HepG2 (cell line): ENCODE data around the gene FAP.

Experiments used
- ETV5 ChIP-seq: IDR thresholded peaks from 2 replicates; pipeline ENCODE4 v1.6.1; 2018; ENCODE audit warnings: missing biosample characterization, missing genetic modification reagents, inconsistent platforms, borderline replicate concordance
- GABPA ChIP-seq, 2 experiments: IDR thresholded peaks; 2 replicates each; pipeline ENCODE4 v1.6.1; 2011 to 2016; ENCODE audit warnings: low read depth in 2 of 2, low read length in 1 of 2, missing biosample characterization in 1 of 2, missing genetic modification characterization in 1 of 2
- GPN1 ChIP-seq: sonication (generic); formaldehyde crosslinking; IDR thresholded peaks from 2 replicates; pipeline ENCODE4 v1.5.1; 2020; ENCODE audit warnings: missing genetic modification reagents, borderline replicate concordance
- POLR2AphosphoS5 ChIP-seq: IDR thresholded peaks from 2 replicates; pipeline ENCODE4 v1.6.1; 2012; ENCODE audit warnings: low read depth, low read length
- SAP130 ChIP-seq: IDR thresholded peaks from 2 replicates; pipeline ENCODE4 v1.6.1; 2016; ENCODE audit warnings: low read depth
- STAG1 ChIP-seq: sonication (generic); formaldehyde crosslinking; IDR thresholded peaks from 2 replicates; pipeline ENCODE4 v1.4.0; 2020; ENCODE audit warnings: missing genetic modification reagents
- ZNF674 ChIP-seq: sonication (generic); formaldehyde crosslinking; IDR thresholded peaks from 2 replicates; pipeline ENCODE4 v1.5.0; 2020; ENCODE audit warnings: low read depth, mild to moderate bottlenecking, missing genetic modification reagents

- TF ChIP-seq SAP130 (CRISPR knock-in tag) (no peak), ETV5 (CRISPR knock-in tag) (no peak), GPN1 (no peak), GABPA (IDR thresholded peaks at IDR 0.05; ENCODE audit: low read depth, low read length) (no peak), GABPA (CRISPR knock-in tag; IDR thresholded peaks at IDR 0.05; ENCODE audit: low read depth) (no peak), STAG1 (no peak), ZNF674 (CRISPR knock-in tag) (no peak), POLR2AphosphoS5 (no peak)
Observed at GRCh38 chr2:162265666-162266459, 22.6 kb upstream of the FAP start.
